ENCODE results near the gene RSL1D1.

RSL1D1 gene

DNA sequence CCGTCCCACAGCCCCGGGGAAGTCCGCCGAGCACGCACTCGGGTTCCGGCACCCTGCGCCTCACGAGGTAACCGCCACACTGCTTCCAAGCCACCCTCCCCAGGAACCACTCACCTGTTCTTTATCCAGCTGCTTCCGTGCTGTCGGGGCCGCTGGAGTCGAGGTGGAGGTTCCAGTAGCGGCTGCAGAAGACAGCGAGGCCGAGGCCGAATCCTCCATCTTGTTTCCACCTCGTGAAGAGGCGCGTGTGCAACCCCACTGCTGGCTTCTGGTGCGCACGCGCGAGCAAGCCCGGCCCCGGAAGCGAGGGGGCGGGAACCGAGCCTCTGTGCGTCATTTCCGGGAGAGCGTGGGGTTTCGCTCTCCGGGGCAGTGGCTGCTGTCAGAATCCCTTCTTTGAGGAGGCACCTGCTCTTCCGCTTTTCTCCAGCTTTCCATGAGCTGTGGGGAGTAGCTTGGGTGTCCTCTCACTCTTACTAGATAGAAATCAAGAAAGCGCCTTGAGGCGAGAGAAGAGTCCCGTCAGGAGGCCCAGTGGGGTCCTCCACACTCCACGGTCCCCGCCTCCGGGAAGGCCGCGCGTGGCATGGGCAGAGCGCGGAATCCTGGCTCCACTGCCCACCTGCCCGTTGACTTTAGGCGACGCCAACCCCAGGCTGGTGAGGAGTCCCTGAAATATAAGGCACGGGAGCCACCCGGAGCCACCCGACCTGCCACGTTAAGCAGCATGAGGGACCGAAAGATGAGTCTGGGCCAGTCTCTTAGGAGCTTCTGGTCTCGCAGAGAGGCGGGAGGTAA lies at the start of gene RSL1D1:
RSL1D1 (minus strand) TSS at position 249 of the 798 bp plus-strand sequence; CDS start at position 219, 30 bp downstream.
- DNase-seq = peak; percentile 85

DNA sequence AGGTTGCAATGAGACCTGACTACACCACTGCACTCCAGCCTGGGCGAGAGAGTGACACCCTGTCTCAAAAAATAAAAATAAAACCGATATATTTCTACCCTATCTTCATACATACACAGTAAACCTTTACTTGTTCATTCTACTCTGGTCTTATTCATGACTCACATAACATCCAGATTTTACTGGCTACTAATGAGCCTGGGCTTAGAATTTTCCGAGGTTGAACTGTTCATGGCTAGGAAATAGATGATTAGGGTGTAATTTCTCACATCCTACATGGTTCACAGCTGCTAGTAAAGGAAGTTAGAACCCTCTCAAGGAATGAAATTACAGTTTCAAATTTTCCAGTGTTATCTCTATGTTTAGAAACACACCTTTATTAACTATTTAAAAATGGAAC lies 49.7 kb upstream of the RSL1D1 start:
- DNase-seq = no peak

DNA sequence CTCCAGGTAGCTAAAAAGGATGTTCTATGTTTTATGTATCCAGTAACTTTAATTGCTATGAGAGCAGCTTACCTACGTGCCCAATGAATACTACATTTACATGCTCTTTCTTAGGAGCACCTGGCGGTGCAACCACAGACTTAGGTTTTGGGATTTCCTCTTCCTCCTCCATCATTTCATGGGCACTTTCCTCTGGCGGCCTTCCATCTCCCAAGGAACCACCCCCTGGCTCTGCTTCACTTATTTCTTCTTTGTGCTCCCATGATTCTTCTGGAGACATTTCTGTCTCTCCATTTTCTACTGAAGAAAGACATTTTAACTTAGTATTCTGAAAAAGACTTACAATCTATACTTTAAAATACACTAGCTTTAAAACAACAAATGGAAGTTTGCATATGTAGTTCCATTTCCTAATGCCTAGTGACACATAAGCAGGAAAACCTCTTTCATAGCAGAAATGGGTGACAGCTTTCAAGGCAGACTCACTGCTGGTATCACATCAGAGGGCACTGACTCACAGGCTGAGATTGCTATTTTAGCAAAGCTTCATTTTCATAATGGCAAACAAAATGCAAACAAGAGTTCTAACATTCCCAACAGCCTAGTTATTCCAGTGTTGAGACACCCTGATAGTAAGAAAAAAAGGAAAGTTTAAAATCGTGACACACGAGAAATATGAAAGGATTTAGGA lies 45.3 kb upstream of the RSL1D1 start:
- peak; percentile 8 for DNase-seq

DNA sequence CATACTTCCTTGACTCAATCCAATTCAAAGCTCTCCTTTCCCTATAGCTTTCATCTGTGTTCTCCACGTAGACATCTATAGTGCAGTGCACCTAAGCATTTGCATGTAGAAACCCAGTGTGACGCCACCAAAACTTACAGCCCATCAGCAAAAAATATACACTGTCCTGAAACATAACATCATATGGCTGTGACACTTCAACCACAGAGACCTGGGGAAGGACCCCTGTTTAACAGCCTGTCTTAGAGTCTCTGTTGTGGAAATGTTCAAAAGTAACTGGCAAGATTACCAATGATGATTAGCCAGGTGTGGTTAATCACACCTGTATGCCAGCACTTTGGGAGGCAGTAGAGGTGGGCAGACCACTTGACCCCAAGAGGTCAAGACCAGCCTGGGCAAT lies 42.2 kb upstream of the RSL1D1 start:
- no peak for DNase-seq

DNA sequence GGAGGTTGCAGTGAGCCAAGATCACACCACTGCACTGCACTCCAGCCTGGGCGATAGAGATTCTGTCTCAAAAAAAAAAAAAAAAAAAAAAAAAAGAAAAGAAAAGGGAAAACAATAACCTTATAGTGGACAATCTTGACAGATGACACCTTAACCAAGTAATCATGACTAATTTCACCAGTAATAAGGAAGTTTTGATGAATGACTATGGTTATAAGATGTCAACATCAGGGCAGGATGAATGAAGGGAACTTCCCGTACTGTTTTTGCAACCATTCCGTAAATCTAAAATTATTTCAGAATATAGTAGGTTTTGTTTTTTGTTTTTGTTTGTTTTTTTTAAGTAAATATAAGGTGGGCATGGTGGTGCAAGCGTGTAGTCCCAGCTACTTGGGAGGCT lies 41.4 kb upstream of the RSL1D1 start:
- DNase-seq = no peak

DNA sequence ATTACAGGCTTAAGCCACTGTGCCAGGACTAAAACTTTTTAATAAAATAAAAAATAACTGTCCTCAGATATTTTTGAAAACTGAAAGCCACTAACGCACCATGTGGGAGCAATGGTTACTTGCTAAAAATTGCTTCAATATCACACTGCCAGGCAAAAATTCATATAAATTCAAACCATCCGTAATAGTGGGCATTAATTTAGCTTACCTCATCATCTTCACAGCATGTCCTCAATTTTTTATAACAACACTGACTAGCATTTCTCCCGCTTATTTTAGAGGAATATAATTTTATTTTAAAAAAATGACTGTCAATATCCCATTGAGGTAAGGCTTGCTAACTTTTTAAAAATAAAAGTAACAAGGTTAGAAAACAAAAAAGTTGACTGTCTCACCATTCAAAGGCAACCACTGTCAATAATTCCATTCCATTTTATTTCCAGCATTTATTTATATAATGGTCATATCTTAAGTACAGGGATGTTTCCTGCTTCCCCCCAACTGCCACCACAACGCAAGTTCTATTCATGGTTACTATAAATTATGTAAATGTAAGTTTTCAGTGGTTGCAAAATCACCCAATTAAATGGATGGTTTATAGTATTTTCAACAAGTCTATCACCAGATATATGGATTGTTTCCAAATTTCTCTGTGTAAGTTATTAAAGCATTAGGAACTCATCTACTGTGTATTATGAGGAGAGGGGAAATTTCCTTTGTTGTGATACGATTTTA lies 39.1 kb upstream of the RSL1D1 start:
- no peak for DNase-seq

DNA sequence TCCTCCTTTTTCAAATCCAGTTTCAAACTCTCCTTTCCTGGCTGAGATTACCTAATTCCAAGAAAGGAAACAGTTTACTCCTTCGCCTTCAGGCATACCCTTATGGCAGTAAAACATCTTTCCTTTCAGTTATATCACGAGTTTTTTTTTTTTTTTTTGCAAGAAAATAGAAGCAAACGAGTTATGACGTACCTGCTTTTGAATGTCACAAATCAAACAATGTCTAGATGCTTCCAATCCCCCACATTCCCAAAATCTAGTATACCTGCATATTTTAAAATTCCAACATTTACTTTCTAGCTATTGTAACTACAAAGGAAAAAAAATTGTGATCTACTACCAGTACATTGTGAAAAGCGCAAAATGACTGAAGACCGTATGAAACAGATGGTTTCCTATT lies 35.5 kb upstream of the RSL1D1 start:
- no peak for DNase-seq

DNA sequence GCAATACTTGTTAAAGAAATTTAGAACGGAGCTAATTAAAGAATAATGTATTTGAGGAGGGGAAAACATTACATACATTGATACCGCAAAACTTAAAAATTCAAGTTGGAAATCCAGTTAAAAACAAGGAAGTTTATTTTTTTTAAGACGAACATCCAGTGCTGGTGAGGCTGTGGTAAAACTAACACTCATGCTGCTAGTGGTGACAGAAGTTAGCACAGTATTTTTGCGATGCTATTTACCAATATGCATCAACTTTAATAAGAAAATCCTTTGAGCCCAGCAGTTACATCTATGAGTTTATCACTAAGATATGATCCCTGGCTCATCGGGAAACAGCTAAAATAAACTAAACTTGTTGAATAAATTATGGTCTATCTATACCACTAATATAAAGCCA lies 32.7 kb upstream of the RSL1D1 start:
- DNase-seq = no peak

DNA sequence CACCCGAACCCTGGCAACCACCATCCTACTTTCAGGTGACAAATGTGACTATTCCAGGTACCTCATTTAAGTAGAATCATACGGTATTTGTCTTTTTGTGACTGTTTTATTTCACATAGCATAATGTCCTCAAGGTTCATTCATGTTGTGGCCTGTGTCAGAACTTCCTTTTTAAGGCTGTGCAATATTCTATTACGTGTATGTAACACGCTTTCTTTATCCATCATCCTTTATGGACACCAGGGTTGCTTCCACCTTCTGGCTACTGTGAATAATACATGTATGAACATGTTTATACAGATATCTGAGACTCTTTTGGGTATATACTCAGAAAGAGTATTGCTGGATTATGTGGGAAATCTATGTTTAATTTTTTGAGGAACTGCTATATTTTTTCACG lies 28.7 kb upstream of the RSL1D1 start:
- DNase-seq = no peak

DNA sequence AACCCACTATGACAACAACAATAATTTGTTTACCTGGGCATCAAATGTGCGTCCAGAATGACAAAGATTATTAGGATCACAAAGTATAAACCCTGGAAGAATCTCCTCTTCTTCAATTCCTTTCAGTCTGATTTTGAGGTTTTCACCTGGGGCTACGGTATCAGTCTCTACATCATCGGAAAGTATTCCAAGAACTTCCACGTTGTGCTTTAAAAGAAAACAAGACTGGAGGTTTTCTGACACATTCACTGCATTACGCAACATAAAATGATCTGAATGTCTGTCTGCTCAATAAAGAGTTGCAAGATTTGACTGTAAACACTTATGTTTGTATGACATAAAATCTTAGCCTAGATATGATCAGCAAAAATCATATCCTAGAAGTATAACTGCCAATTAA lies 26.0 kb upstream of the RSL1D1 start:
- no peak for DNase-seq

DNA sequence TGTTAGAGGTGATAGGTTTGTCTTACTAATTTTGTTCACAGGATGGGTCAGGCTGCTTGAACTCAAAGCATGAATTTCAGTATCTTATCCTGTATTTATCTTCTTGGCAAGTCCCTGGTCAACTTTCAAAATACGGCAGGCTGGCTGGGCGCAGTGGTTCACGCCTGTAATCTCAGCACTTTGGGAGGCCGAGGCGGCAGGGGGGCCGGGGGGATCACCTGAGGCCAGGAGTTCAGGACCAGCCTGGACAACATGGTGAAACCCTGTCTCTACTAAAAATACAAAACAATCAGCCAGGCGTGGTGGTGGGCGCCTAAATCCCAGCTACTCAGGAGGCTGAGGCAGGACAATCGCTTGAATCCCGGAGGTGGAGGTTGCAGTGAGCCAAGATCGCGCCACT lies 25.0 kb upstream of the RSL1D1 start:
- DNase-seq = no peak

DNA sequence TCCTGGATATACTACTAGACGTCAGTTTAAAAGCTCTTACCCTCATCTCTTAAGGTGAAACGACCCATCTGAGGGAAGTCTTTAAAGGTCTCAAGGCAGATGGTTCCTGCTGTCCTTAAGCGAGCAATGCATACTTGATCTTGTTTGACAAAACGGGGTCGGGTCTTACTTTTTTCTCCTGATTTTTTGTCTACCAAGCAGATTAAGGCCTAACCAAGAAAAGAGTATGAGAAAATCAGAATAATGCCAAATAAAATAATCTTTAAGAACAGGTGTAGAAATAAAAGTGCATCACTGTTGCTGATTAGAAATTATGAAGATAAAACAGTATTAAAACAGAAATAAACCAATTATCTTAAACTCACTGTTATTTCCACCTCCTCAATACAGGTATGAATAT lies 24.4 kb upstream of the RSL1D1 start:
- no peak for DNase-seq

DNA sequence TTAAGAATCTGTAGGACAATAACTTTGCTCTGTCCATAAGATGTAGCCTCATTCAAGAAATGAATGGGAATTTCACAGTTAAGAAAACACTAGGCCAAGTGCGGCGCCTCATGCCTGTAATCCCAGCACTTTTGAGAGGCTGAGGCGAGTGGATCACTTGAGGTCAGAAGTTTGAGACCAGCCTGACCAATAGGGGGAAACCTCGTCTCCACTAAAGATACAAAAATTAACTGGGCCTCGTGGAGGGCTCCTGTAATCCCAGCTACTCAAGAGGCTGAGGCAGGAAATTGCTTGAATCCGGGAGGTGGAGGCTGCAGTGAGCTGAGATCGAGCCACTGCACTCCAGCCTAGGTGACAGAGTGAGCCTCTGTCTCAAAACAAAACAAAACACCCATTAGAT lies 19.9 kb upstream of the RSL1D1 start:
- no peak for DNase-seq

DNA sequence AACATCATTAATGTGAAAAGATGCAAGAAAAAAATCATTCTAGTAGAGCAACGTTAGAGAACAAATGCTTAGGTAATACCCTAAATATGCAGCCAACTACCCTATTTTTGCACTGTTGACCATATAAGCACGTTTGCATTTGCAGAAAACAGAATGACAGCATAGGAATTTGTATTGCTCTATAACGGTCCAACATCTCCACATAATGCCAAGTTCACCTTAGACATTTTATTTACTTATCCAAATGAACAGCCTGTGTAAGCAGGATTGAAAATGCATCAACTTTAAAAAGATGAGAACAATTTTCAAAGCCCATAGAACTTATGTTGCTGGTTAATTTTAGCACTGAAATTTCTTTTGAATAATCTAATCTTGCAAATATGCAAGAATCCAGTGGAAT lies 19.1 kb upstream of the RSL1D1 start:
- DNase-seq = peak; percentile 5

DNA sequence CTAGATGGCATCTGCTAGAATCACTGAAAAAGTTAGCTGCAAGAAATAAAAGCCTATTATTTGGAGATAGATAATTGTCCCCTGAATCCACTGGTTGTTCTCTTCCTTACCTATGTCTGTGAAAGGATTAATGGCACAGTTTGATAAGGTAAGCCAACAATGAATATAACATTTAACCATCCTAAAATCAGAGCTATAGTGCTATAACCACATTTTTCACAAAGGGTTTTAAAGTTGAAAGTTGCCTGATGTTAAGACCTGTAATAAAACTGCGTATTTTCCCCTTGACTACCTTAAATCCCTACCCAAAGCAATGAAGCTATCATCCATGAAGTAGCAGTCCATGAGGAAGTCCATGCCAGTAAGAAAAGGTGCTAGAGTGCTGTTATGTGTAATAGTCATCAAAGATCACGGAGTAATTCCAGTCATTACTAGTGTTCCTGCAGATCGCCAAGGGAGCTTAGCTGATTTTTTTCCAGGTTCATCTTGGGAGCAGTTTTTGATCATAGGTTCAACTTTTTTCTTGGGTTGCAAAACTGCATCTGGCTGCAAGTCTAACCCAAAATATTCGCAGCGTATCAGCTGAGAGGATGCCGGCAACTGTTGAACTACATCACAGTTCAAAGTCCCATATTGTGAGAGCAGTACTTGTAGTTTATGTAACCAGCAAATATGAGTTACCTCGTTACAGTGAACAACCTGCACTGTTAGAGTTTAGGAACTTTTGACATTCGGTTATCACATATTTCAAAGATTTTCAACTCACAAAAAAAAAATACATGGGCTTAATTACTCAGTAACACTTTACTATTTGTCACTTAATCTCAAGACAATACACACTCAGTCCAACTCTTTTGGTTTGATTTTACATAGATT lies 18.2 kb upstream of the RSL1D1 start:
- no peak for DNase-seq

DNA sequence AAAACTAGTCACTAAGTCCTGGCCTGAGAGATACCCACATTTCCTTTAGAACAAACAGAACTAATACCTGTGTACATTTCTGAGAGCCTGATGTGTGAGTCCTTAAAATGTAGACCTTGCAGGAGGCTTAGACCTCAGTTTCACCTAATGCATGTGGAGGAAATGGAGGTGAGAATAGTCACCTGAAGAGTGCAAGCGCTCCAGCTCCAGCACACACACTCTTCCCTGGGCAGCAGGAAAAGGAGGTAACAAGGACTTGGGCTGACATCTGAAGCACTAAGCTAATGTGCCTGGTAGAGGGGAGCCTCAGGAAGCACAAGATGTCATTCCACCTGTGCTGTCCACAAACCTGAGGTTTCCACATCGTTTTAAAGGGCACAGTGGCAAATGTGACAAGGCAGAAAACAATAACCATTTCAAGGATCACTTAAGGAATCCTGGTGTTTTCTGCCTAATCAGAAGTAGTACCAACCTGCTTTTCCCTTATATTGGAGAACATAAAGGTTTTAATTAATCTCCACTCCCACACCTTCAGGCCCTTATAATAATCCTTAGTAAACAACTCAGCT lies 17.2 kb upstream of the RSL1D1 start:
- DNase-seq = no peak

DNA sequence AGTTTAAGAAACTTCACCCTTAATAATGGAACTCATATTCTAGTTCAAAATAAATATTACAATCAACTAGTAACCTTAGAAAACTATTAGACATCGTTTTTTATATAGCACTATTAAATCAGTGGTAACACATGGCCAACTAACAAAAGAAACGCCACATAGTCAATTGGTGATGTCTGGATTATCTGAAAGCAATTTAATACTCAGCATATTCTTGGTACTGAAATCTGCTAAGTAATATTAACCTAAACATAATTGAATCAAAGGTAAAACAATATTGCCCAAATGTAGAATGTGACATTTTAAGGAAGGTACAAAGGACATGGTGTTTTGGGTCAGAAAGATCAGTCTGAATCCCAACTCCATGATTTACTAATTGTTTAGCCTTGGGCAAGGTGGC lies 11.1 kb upstream of the RSL1D1 start:
- DNase-seq = no peak

DNA sequence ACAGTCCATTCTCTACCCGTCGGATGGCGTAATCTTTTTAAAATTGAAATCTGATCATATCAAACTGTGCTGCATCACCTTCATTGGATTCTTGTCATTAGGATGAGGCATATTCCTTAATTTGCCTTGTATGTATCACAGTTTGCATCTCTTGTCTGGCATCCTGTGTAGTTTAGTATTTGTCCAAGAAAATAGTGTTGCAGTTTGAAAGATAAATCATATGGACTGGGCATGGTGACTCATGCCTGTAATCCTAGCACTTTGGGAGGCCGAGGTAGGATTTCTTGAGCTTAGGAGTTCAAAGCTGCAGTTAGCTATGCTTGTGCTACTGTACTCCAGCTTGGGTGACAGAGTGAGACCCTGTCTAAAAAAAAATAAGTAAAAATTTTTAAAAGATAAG lies 5.8 kb upstream of the RSL1D1 start:
- no peak for DNase-seq

DNA sequence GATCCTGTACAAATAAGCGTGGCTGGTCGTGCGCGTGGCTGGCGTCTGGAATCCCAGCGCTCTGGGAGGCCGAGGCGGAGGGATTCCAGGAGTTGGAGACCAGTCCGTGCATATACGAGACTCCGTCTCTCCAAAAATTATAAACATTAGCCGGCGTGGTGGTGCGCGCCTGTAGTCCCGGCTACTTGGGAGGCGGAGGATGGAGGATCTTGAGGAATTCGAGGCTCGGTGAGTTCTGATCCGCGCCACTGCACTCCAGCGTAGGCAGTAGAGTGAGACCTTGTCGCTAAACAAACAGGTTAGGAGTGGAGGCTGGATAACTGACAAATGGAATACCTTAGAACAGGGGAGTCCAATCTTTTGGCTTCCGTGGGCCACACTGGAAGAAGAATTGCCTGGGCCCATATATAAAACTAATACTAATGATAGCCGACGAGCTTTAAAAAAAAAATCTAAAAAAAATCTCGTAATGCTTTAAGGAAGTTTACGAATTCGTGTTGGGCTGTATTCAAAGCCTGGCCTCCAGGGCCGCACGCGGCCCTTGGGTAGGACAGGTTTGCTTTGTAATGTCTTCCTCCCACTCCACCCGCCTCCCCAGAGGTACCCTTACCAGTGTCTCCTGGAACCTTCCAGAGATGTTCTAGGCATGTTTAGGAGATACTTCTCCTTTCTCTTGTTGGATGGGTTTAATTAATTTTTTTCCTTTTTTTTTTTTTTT lies 909 bp upstream of the RSL1D1 start:
- peak; percentile 48 for DNase-seq

DNA sequence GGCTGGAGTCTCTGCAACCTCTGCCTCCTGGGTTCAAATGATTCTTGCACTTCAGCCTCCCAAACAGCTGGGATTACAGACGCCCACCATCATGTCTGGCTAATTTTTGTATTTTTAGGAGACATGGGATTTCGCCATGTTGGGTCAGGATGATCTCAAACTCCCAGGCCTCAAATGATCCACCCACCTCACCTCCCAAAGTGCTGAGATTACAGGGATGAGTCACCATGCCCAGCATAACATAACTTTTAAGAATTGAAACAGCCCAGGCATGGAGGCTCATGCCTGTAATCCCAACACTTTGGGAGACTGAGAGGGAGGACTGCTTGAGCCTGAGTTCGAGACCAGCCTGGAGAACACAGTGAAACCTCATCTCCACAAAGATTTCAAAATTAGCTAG lies 2.5 kb downstream of the RSL1D1 start:
- no peak for DNase-seq

DNA sequence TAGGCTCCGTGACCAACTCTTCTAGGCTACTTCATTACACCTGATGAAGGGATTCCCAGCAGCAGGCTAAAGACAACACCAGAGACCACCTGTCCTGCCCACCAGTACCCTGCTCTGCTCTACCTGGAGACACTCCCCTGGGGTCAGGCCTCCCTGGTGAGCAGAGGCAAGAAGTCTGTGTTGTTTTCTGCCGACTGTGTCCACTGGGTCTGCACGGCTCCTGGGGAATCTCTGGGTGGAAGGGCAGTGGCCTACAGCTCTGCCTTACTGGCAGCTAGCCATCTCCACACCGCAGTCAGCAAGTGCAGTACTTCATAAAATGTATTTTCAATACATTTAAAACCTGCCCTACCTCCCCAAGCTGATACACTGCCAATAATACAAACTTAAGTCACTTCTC lies 6.8 kb downstream of the RSL1D1 start:
- no peak for DNase-seq

DNA sequence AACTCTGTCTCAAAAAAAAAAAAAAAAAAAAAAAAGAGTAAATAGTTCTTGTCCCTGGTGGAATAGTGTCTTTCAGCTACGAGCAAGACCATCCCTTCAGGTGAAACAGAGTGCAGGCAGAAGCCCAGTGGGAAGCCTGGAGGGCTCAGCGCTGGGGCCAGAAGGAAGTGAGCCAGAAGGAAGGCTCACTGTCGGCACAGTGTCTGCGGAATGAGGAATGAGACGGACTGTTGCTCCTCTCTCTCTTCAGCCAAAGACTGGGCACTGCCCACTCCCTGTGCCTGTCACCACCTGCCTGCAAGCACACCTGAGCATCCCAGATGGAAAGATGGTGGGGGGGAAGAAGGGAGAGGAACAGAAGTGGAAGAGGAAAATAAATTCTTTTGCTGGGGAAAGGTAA lies 7.5 kb downstream of the RSL1D1 start:
- DNase-seq = no peak

Data from NCI-H526 treated with DMSO at 0.1 percent for 48 hours (cell line).